SK-N-SH (cell line): ENCODE measurements around the gene NWD2. TPM values are rescaled to one million over a fixed set of nuclear protein-coding genes. Genes with fewer than 3 reads are reported as not detected.

Experiments used
- CTCF ChIA-PET: fragments of 300-600, 350-600 bp; formaldehyde crosslinking; extraction: SDS; loops from one replicate; lab custom pipeline; 2021; lab: Yijun Ruan, JAX
- POLR2A ChIA-PET: fragments of 350-600 bp; sonication (Branson Sonifier 250); formaldehyde crosslinking; extraction: SDS; loops from one replicate; lab custom pipeline; 2020; ENCODE audit warnings: antibody characterized with exemption, inconsistent platforms; lab: Yijun Ruan, JAX
- DNase-seq: peaks from one replicate; pipeline ENCODE4 v3.0.0; 2012
- H2AFZ ChIP-seq: fragments of 200-600 bp; sonication (generic); 2 replicates; pipeline ENCODE4 v1.8.1; 2016; ENCODE audit warnings: antibody characterized with exemption, mild to moderate bottlenecking, low read depth
- H3F3A ChIP-seq: fragments of 200-600 bp; sonication (generic); replicated peaks from 2 replicates; pipeline ENCODE3; 2016; ENCODE audit warnings: antibody characterized with exemption, mild to moderate bottlenecking; ENCODE audit not compliant: insufficient read depth
- H3K27ac ChIP-seq, 2 experiments: fragments of 200-500 bp in 1 of 2; fragments of 200-600 bp in 1 of 2; sonication (Bioruptor generic) in 1 of 2; sonication (generic), shearing (Covaris generic) in 1 of 2; 2 replicates each; pipeline versions ENCODE4 v1.5.1 to v1.6.1; 2014 to 2016; ENCODE audit warnings: low read depth in 2 of 2, inconsistent platforms in 1 of 2, low read length in 1 of 2, mild to moderate bottlenecking in 1 of 2, mixed read lengths in 1 of 2
- H3K27me3 ChIP-seq: fragments of 200-600 bp; sonication (generic), shearing (Covaris generic); 2 replicates; pipeline ENCODE4 v1.6.1; 2016; ENCODE audit warnings: mixed run types; ENCODE audit not compliant: insufficient read depth
- H3K36me3 ChIP-seq, 2 experiments: fragments of 200-500 bp in 1 of 2; fragments of 200-600 bp in 1 of 2; sonication (Bioruptor generic) in 1 of 2; sonication (generic) in 1 of 2; replicated peaks in 1 of 2; 2 replicates each; pipeline versions ENCODE3 to v1.5.1; 2014 to 2016; ENCODE audit warnings: low read length in 1 of 2, mild to moderate bottlenecking in 1 of 2; ENCODE audit not compliant: insufficient read depth in 2 of 2, control insufficient read depth in 1 of 2
- H3K4me1 ChIP-seq, 2 experiments: fragments of 200-500 bp in 1 of 2; fragments of 200-600 bp in 1 of 2; sonication (Bioruptor generic) in 1 of 2; sonication (generic), shearing (Covaris generic) in 1 of 2; 2 replicates each; pipeline versions ENCODE4 v1.5.1 to v1.6.1; 2014 to 2016; ENCODE audit warnings: low read depth in 1 of 2, low read length in 1 of 2, mixed run types in 1 of 2; ENCODE audit not compliant: insufficient read depth in 2 of 2, control insufficient read depth in 1 of 2
- H3K4me2 ChIP-seq: fragments of 200-600 bp; sonication (generic), shearing (Covaris generic); 2 replicates; pipeline ENCODE4 v1.6.1; 2017; ENCODE audit warnings: mixed run types
- H3K4me3 ChIP-seq, 2 experiments: fragments of 200-500 bp in 1 of 2; fragments of 200-600 bp in 1 of 2; sonication (Bioruptor generic) in 1 of 2; sonication (generic), shearing (Covaris generic) in 1 of 2; 2 replicates each; pipeline versions ENCODE4 v1.5.1 to v1.8.1; 2014 to 2016; ENCODE audit warnings: low read depth in 2 of 2, inconsistent platforms in 1 of 2, low read length in 1 of 2, mild to moderate bottlenecking in 1 of 2, mixed read lengths in 1 of 2, moderate library complexity in 1 of 2
- H3K79me2 ChIP-seq: fragments of 200-600 bp; sonication (generic); 2 replicates; pipeline ENCODE4 v1.8.1; 2017; ENCODE audit warnings: mild to moderate bottlenecking; ENCODE audit not compliant: insufficient read depth
- H3K9ac ChIP-seq: fragments of 200-600 bp; sonication (generic); 2 replicates; pipeline ENCODE4 v1.6.1; 2017; ENCODE audit warnings: mixed run types
- H3K9me2 ChIP-seq: fragments of 200-600 bp; sonication (generic); 2 replicates; pipeline ENCODE4 v1.6.1; 2017; ENCODE audit warnings: mixed run types
- H3K9me3 ChIP-seq: fragments of 200-600 bp; sonication (generic); 2 replicates; pipeline ENCODE4 v1.6.1; 2017; ENCODE audit warnings: mixed run types, mild to moderate bottlenecking, moderate library complexity
- H4K20me1 ChIP-seq: fragments of 200-600 bp; sonication (generic); 2 replicates; pipeline ENCODE4 v1.6.1; 2017; ENCODE audit warnings: mild to moderate bottlenecking, mixed run types; ENCODE audit not compliant: insufficient read depth
- CHD2 ChIP-seq: fragments of 150-350 bp; IDR thresholded peaks from 2 replicates; pipeline ENCODE4 v1.6.1; 2018; ENCODE audit warnings: low read length; ENCODE audit not compliant: partially characterized antibody
- ELF1 ChIP-seq: IDR thresholded peaks from 2 replicates; pipeline ENCODE4 v1.4.0; 2012
- EP300 ChIP-seq, 2 experiments: IDR thresholded peaks; 2 replicates each; pipeline versions ENCODE4 v1.4.0 to v1.6.1; 2012; ENCODE audit warnings: borderline replicate concordance in 1 of 2, low read depth in 1 of 2, low read length in 1 of 2
- FOXJ3 ChIP-seq: sonication (generic); formaldehyde crosslinking; IDR thresholded peaks from 2 replicates; pipeline ENCODE4 v1.5.1; 2020; ENCODE audit warnings: mild to moderate bottlenecking, missing genetic modification reagents
- FOXM1 ChIP-seq: IDR thresholded peaks from 2 replicates; pipeline ENCODE4 v1.4.0; 2012; ENCODE audit warnings: low read depth, mild to moderate bottlenecking
- GATA2 ChIP-seq: sonication (generic); formaldehyde crosslinking; IDR thresholded peaks from 2 replicates; pipeline ENCODE4 v1.5.0; 2020; ENCODE audit warnings: mild to moderate bottlenecking, missing genetic modification reagents
- IRF3 ChIP-seq: fragments of 150-350 bp; IDR thresholded peaks from 2 replicates; pipeline ENCODE4 v1.6.1; 2016; ENCODE audit warnings: mild to moderate bottlenecking, low read depth, low read length
- JUND ChIP-seq: IDR thresholded peaks from 2 replicates; pipeline ENCODE4 v1.4.0; 2012
- MAX ChIP-seq: IDR thresholded peaks from 2 replicates; pipeline ENCODE4 v1.4.0; 2012; ENCODE audit warnings: low read depth
- NFIC ChIP-seq: IDR thresholded peaks from 2 replicates; pipeline ENCODE4 v1.4.0; 2012; ENCODE audit warnings: borderline replicate concordance
- NRF1 ChIP-seq: IDR thresholded peaks from 2 replicates; pipeline ENCODE4 v1.6.1; 2012; ENCODE audit warnings: low read depth, mild to moderate bottlenecking, low read length
- PBX3 ChIP-seq: IDR thresholded peaks from 2 replicates; pipeline ENCODE4; 2012
- POLR2AphosphoS5 ChIP-seq: IDR thresholded peaks from 2 replicates; pipeline ENCODE4 v1.6.1; 2012; ENCODE audit warnings: low read depth, low read length
- RAD21 ChIP-seq: IDR thresholded peaks from 2 replicates; pipeline ENCODE4 v1.6.1; 2012; ENCODE audit warnings: mild to moderate bottlenecking, low read length
- RCOR1 ChIP-seq: fragments of 150-350 bp; IDR thresholded peaks from 2 replicates; pipeline ENCODE4 v1.6.1; 2017; ENCODE audit warnings: antibody characterized with exemption, low read length
- RFX5 ChIP-seq: IDR thresholded peaks from 2 replicates; pipeline ENCODE4 v1.6.1; 2012; ENCODE audit warnings: mild to moderate bottlenecking, improper control_type of control experiment, low read length
- RXRA ChIP-seq: IDR thresholded peaks from 2 replicates; pipeline ENCODE4 v1.4.0; 2012; ENCODE audit warnings: low read depth, mild to moderate bottlenecking, borderline replicate concordance
- TAF1 ChIP-seq: IDR thresholded peaks from 2 replicates; pipeline ENCODE4 v1.6.1; 2012; ENCODE audit warnings: low read depth, mild to moderate bottlenecking, low read length, moderate library complexity, borderline replicate concordance
- TCF12 ChIP-seq: IDR thresholded peaks from 2 replicates; pipeline ENCODE4 v1.4.0; 2012
- ZBTB33 ChIP-seq: IDR thresholded peaks from 2 replicates; pipeline ENCODE4 v1.4.0; 2012; ENCODE audit warnings: low read depth, borderline replicate concordance
- WGBS: methylation state at CpG from one replicate; pipeline ENCODE4 v1.1.6; 2017; ENCODE audit warnings: low lambda C conversion rate; 5-methylcytosine and 5-hydroxymethylcytosine counted together
- polyA plus RNA-seq, 3 experiments: library from polyadenylated mRNA; depleted of rRNA; stranded (reverse); fragments of >200 nt; gene quantifications; 2 replicates each; pipeline ENCODE4 v1.2.3, GENCODE V29; 2012

The NWD2 gene
- polyA plus RNA-seq, 1 of the 3 experiments (the other 2 are of a cell fraction) = not detected

GRCh38 chr4:37367901-37368300, 123.4 kb downstream of the NWD2 start:
- Histone ChIP-seq H3K4me2 (no peak overlapping the region), H3F3A (no peaks in the 10 kb centered on the region), H3K9ac (no peak overlapping the region), H3K27ac (no peak overlapping the region), H3K36me3 (no peaks in the 10 kb centered on the region), H3K4me3 (no peak overlapping the region), H3K27me3 (no peaks in the 10 kb centered on the region), H3K9me3 (no peaks in the 10 kb centered on the region), H3K4me1 (no peaks in the 10 kb centered on the region), H2AFZ (no peak overlapping the region), H3K79me2 (no peaks in the 10 kb centered on the region), H4K20me1 (no peaks in the 10 kb centered on the region), H3K9me2 (no peaks in the 10 kb centered on the region)
- WGBS = 2% methylated on average over 3 of the region's 3 CpGs
- ChIA-PET CTCF (no interaction called here), POLR2A (no interaction called here)
- no peak for TF ChIP-seq NRF1
- no peak for TF ChIP-seq CHD2
- TF ChIP-seq TCF12 = no peak
- TF ChIP-seq POLR2AphosphoS5 = no peak
- TF ChIP-seq RAD21 = no peak
- TF ChIP-seq RXRA = no peak
- no peak for TF ChIP-seq TAF1
- TF ChIP-seq NFIC = no peak
- TF ChIP-seq FOXM1 = no peak
- no peak for TF ChIP-seq FOXJ3 (CRISPR knock-in tag)
- TF ChIP-seq JUND = no peak
- no peak for TF ChIP-seq IRF3
- TF ChIP-seq GATA2 (CRISPR knock-in tag) = no peak
- TF ChIP-seq ELF1 = no peak
- no peak for TF ChIP-seq MAX
- no peak for TF ChIP-seq EP300 (IDR thresholded peaks at IDR 0.05; ENCODE audit: borderline replicate concordance in 1 of 2, low read depth in 1 of 2, low read length in 1 of 2)
- no peak for TF ChIP-seq PBX3
- no peak for TF ChIP-seq ZBTB33
- TF ChIP-seq RFX5 = no peak
- TF ChIP-seq RCOR1 = no peak
- DNase-seq = no peak
